ENCODE data around the gene ZHX3. TPM values are rescaled to one million over a fixed set of nuclear protein-coding genes. Genes with fewer than 3 reads are reported as not detected.
A peak's percentile ranks its signal among the peaks of the same experiment; 100 is the strongest.

ZHX3 gene
- total RNA-seq, 1 donor from 2014 or later = 26.8 TPM

GRCh38 chr20:41182296-41183212 is 135.0 kb downstream of the ZHX3 start:
- H3K27ac ChIP-seq = no peak overlapping the region
- no peaks in the 10 kb centered on the region for H3K27me3 ChIP-seq
- no peak overlapping the region for H3K4me3 ChIP-seq
- peaks cover 6% of the 10 kb centered on the region for H3K4me1 ChIP-seq
- TF ChIP-seq POLR2A (IDR thresholded peaks at IDR 0.05) (no peak), CTCF (IDR thresholded peaks at IDR 0.05) (no peak), POLR2AphosphoS5 (IDR thresholded peaks at IDR 0.05; ENCODE audit: insufficient read depth in 1 of 2, low read depth in 1 of 2) (no peak)
- peaks cover 0 to 10% of the 10 kb centered on the region in 2 donors for H3K36me3 ChIP-seq
- no peaks in the 10 kb centered on the region for H3K9me3 ChIP-seq
- peak in 1 of 2 donors; percentile 77 for DNase-seq (ENCODE audit: extremely low spot score in 2 of 2)
- intact Hi-C loops (cut with DNase I) = no loop called here

- H3K9me3 ChIP-seq = no peaks in the 10 kb centered on the region
- H3K4me3 ChIP-seq = no peak overlapping the region
- no peak overlapping the region for H3K27ac ChIP-seq
- intact Hi-C loops (cut with DNase I) = no loop called here
- TF ChIP-seq CTCF (IDR thresholded peaks at IDR 0.05) (no peak), POLR2AphosphoS5 (IDR thresholded peaks at IDR 0.05; ENCODE audit: insufficient read depth in 1 of 2, low read depth in 1 of 2) (no peak), POLR2A (IDR thresholded peaks at IDR 0.05) (no peak)
- H3K4me1 ChIP-seq = peaks cover 15% of the 10 kb centered on the region
- peak in 1 of 2 donors; percentile 67 for DNase-seq (ENCODE audit: extremely low spot score in 2 of 2)
- no peaks in the 10 kb centered on the region for H3K27me3 ChIP-seq
- peaks cover 0 to 10% of the 10 kb centered on the region in 2 donors for H3K36me3 ChIP-seq
These were observed 136.0 kb downstream of the ZHX3 start for GRCh38 chr20:41181567-41181966.

- H3K36me3 ChIP-seq = peaks cover 0 to 17% of the 10 kb centered on the region in 2 donors
- peak; percentile 77 for DNase-seq (ENCODE audit: extremely low spot score in 2 of 2)
- intact Hi-C loops (cut with DNase I) = no loop called here
- no peak overlapping the region for H3K27ac ChIP-seq
- H3K4me3 ChIP-seq = no peak overlapping the region
- TF ChIP-seq POLR2AphosphoS5 (IDR thresholded peaks at IDR 0.05; ENCODE audit: insufficient read depth in 1 of 2, low read depth in 1 of 2) = no peak
- no peak for TF ChIP-seq POLR2A (IDR thresholded peaks at IDR 0.05)
- TF ChIP-seq CTCF (IDR thresholded peaks at IDR 0.05) = no peak
- no peaks in the 10 kb centered on the region for H3K9me3 ChIP-seq
- H3K4me1 ChIP-seq = peaks cover 20% of the 10 kb centered on the region
- H3K27me3 ChIP-seq = no peaks in the 10 kb centered on the region
These were observed 136.8 kb downstream of the ZHX3 start for GRCh38 chr20:41180599-41181333.

- no peaks in the 10 kb centered on the region for H3K27me3 ChIP-seq
- peak in 1 of 2 donors; percentile 81 for DNase-seq (ENCODE audit: extremely low spot score in 2 of 2)
- H3K4me3 ChIP-seq = no peak overlapping the region
- no peak for TF ChIP-seq POLR2AphosphoS5 (IDR thresholded peaks at IDR 0.05; ENCODE audit: insufficient read depth in 1 of 2, low read depth in 1 of 2)
- TF ChIP-seq CTCF (IDR thresholded peaks at IDR 0.05) = no peak
- TF ChIP-seq POLR2A (IDR thresholded peaks at IDR 0.05) = no peak
- intact Hi-C loops (cut with DNase I) = no loop called here
- H3K4me1 ChIP-seq = peaks cover 28% of the 10 kb centered on the region
- H3K27ac ChIP-seq = no peak overlapping the region
- no peaks in the 10 kb centered on the region for H3K9me3 ChIP-seq
- peaks cover 0 to 21% of the 10 kb centered on the region in 2 donors for H3K36me3 ChIP-seq
These were observed 137.6 kb downstream of the ZHX3 start for GRCh38 chr20:41179961-41180360.
